K562 treated with DMSO at 1 percent for 4 hours (cell line): ENCODE data around the gene RLBP1. TPM values are rescaled to one million over a fixed set of nuclear protein-coding genes. Genes with fewer than 3 reads are reported as not detected.

Experiments used
- total RNA-seq: library from RNA; unstranded; fragments of 300-600 nt; gene quantifications from 2 replicates; pipeline ENCODE4 v1.2.3, GENCODE V29; 2022; ENCODE audit not compliant: insufficient read depth

Gene RLBP1
- total RNA-seq = not detected in 2 replicates

GRCh38 chr15:89221543-89221942 is at the start of gene RLBP1:
Gene RLBP1 (minus strand): TSS chr15:89221579. CDS start chr15:89218975, 2,604 bp downstream.

GRCh38 chr15:89243691-89244573 is 22.6 kb upstream of the RLBP1 start, which contains the start of gene FANCI:
Gene FANCI (plus strand): TSS chr15:89243979. CDS start chr15:89247648, 3,669 bp downstream.

Other genes with a start within 250 kb of the RLBP1 start
- 17.0 and 23.4 TPM in 2 replicates for gene ABHD2, start 133.1 kb downstream of the RLBP1 start, total RNA-seq
- 57.1 and 100 TPM in 2 replicates for gene FANCI, start 22.4 kb upstream of the RLBP1 start, total RNA-seq
- 53.0 and 77.8 TPM in 2 replicates for gene POLG, start 113.2 kb upstream of the RLBP1 start, total RNA-seq